Neural cell (in vitro differentiated cells): Measurements from ENCODE around the gene CBX8. TPM values are rescaled to one million over a fixed set of nuclear protein-coding genes. Genes with fewer than 3 reads are reported as not detected.

ENCODE experiments used
- H2AFZ ChIP-seq: fragments of 200-600, 300-800 bp; sonication (generic), shearing (Covaris generic); 2 replicates; pipeline ENCODE4 v1.6.0; 2014; ENCODE audit warnings: low read depth, mild to moderate bottlenecking, antibody characterized with exemption, low read length, moderate library complexity
- H3F3A ChIP-seq: fragments of 200-600 bp; shearing (Covaris generic); 2 replicates; pipeline ENCODE4 v1.6.1; 2016; ENCODE audit warnings: mild to moderate bottlenecking, moderate library complexity, mixed read lengths, antibody characterized with exemption, low read length; ENCODE audit not compliant: insufficient read depth, poor library complexity, severe bottlenecking
- H3K27ac ChIP-seq: fragments of 200-600, 300-800 bp; sonication (generic), shearing (Covaris generic); 2 replicates; pipeline ENCODE4 v1.5.1; 2014; ENCODE audit warnings: mild to moderate bottlenecking, low read length, moderate library complexity
- H3K27me3 ChIP-seq: fragments of 300-800, 200-600 bp; sonication (generic), shearing (Covaris generic); 2 replicates; pipeline ENCODE4 v1.6.0; 2014; ENCODE audit warnings: mild to moderate bottlenecking, low read depth, low read length, moderate library complexity; ENCODE audit not compliant: insufficient read depth
- H3K36me3 ChIP-seq: fragments of 300-800, 200-600 bp; sonication (generic), shearing (Covaris generic); 2 replicates; pipeline ENCODE4 v1.5.1; 2014; ENCODE audit warnings: mild to moderate bottlenecking, antibody characterized with exemption, low read length, moderate library complexity; ENCODE audit not compliant: insufficient read depth
- H3K4me2 ChIP-seq: fragments of 300-800, 200-600 bp; sonication (generic), shearing (Covaris generic); 2 replicates; pipeline ENCODE4 v1.6.0; 2014; ENCODE audit warnings: mild to moderate bottlenecking, low read length
- H3K4me3 ChIP-seq: fragments of 300-800, 200-600 bp; sonication (generic), shearing (Covaris generic); 2 replicates; pipeline ENCODE4 v1.5.1; 2014; ENCODE audit warnings: mild to moderate bottlenecking, low read length, moderate library complexity
- H3K79me2 ChIP-seq: fragments of 200-600 bp; shearing (Covaris generic); replicated peaks from 2 replicates; pipeline ENCODE4 v1.6.0; 2014; ENCODE audit warnings: mild to moderate bottlenecking, low read length, moderate library complexity; ENCODE audit not compliant: insufficient read depth
- H3K9ac ChIP-seq: fragments of 300-800, 200-600 bp; sonication (generic), shearing (Covaris generic); 2 replicates; pipeline ENCODE4 v1.6.1; 2016; ENCODE audit warnings: mild to moderate bottlenecking, low read length, mixed read lengths
- H3K9me2 ChIP-seq: fragments of 200-600 bp; shearing (Covaris generic); 2 replicates; pipeline ENCODE4 v1.6.1; 2016; ENCODE audit warnings: mild to moderate bottlenecking, low read length, mixed read lengths; ENCODE audit not compliant: insufficient read depth
- H3K9me3 ChIP-seq: fragments of 200-600, 300-800 bp; sonication (generic), shearing (Covaris generic); 2 replicates; pipeline ENCODE4 v1.6.1; 2016; ENCODE audit warnings: mild to moderate bottlenecking, mixed run types, low read length, moderate library complexity, mixed read lengths
- H4K20me1 ChIP-seq: fragments of 200-600 bp; shearing (Covaris generic); 2 replicates; pipeline ENCODE4 v1.6.1; 2016; ENCODE audit warnings: mild to moderate bottlenecking, mixed run types; ENCODE audit not compliant: insufficient read depth
- CTCF ChIP-seq: fragments of 450-650 bp; IDR thresholded peaks from 2 replicates; pipeline ENCODE4 v1.5.1; 2014; ENCODE audit warnings: antibody characterized with exemption, mild to moderate bottlenecking, moderate library complexity; ENCODE audit not compliant: poor library complexity, severe bottlenecking
- EP300 ChIP-seq: fragments of 450-650 bp; conservative IDR thresholded peaks from 2 replicates; pipeline ENCODE4 v1.6.1; 2014; ENCODE audit warnings: antibody characterized with exemption, mild to moderate bottlenecking, moderate library complexity; ENCODE audit not compliant: poor library complexity, severe bottlenecking
- EZH2 ChIP-seq: fragments of 200-600, 300-800 bp; shearing (Covaris generic), sonication (generic); IDR thresholded peaks from 2 replicates; pipeline ENCODE4 v1.6.1; 2014; ENCODE audit warnings: antibody characterized with exemption, low read length, borderline replicate concordance, mild to moderate bottlenecking; ENCODE audit not compliant: insufficient read depth, poor library complexity, severe bottlenecking
- MXI1 ChIP-seq: fragments of 450-650 bp; conservative IDR thresholded peaks from 2 replicates; pipeline ENCODE4 v1.6.1; 2014; ENCODE audit warnings: antibody characterized with exemption, mild to moderate bottlenecking; ENCODE audit not compliant: poor library complexity, severe bottlenecking
- POLR2AphosphoS5 ChIP-seq: IDR thresholded peaks from 2 replicates; pipeline ENCODE4 v1.6.1; 2012
- RAD21 ChIP-seq: fragments of 450-650 bp; conservative IDR thresholded peaks from 2 replicates; pipeline ENCODE4 v1.6.1; 2014; ENCODE audit warnings: antibody characterized with exemption, mild to moderate bottlenecking, moderate library complexity
- REST ChIP-seq: IDR thresholded peaks from 2 replicates; pipeline ENCODE4 v1.6.1; 2012; ENCODE audit warnings: borderline replicate concordance
- SMC3 ChIP-seq: fragments of 450-650 bp; conservative IDR thresholded peaks from 2 replicates; pipeline ENCODE4 v1.6.1; 2014; ENCODE audit warnings: antibody characterized with exemption, mild to moderate bottlenecking, moderate library complexity; ENCODE audit not compliant: poor library complexity
- TAF1 ChIP-seq: IDR thresholded peaks from 2 replicates; pipeline ENCODE4 v1.6.1; 2012; ENCODE audit warnings: low read depth
- polyA plus RNA-seq: library from polyadenylated mRNA; depleted of rRNA; stranded (reverse); fragments of >200 nt; gene quantifications from 2 replicates; pipeline ENCODE4 v1.2.3, GENCODE V29; 2014

The CBX8 gene
- polyA plus RNA-seq, 1 donor from 2014 or later = 15.4 TPM

- H3K9me3 ChIP-seq = no peaks in the 10 kb centered on the region
- H2AFZ ChIP-seq = no peak overlapping the region
- H4K20me1 ChIP-seq = no peaks in the 10 kb centered on the region
- H3K27me3 ChIP-seq = no peaks in the 10 kb centered on the region
- H3K27ac ChIP-seq = no peak overlapping the region
- H3K4me2 ChIP-seq = no peak overlapping the region
- H3K36me3 ChIP-seq = no peaks in the 10 kb centered on the region
- H3K79me2 ChIP-seq = no peaks in the 10 kb centered on the region
- H3K9ac ChIP-seq = no peak overlapping the region
- H3K4me3 ChIP-seq = no peak overlapping the region
- H3K9me2 ChIP-seq = no peaks in the 10 kb centered on the region
- no peak for TF ChIP-seq EP300
- TF ChIP-seq TAF1 = no peak
- TF ChIP-seq EZH2 = no peak
- no peak for TF ChIP-seq MXI1
- TF ChIP-seq RAD21 = no peak
- TF ChIP-seq POLR2AphosphoS5 = no peak
- no peaks in the 10 kb centered on the region for H3F3A ChIP-seq
Observed at GRCh38 chr17:79758271-79758670, 38.6 kb downstream of the CBX8 start.

GRCh38 chr17:79757140-79757745, 39.6 kb downstream of the CBX8 start:
- Histone ChIP-seq H3K27me3 (no peaks in the 10 kb centered on the region), H3K4me2 (no peak overlapping the region), H4K20me1 (no peaks in the 10 kb centered on the region), H3K27ac (no peak overlapping the region), H3K9me3 (no peaks in the 10 kb centered on the region), H3K36me3 (no peaks in the 10 kb centered on the region), H3K79me2 (no peaks in the 10 kb centered on the region), H3K4me3 (no peak overlapping the region), H3K9ac (no peak overlapping the region), H3F3A (no peaks in the 10 kb centered on the region), H2AFZ (no peak overlapping the region), H3K9me2 (no peaks in the 10 kb centered on the region)
- no peak for TF ChIP-seq CTCF
- TF ChIP-seq MXI1 = no peak
- no peak for TF ChIP-seq RAD21
- no peak for TF ChIP-seq EZH2
- no peak for TF ChIP-seq EP300
- no peak for TF ChIP-seq SMC3
- no peak for TF ChIP-seq POLR2AphosphoS5
- no peak for TF ChIP-seq REST
- TF ChIP-seq TAF1 = no peak
